HG03039 (cell line): ENCODE measurements around the gene KIF11.

Experiments used
- ATAC-seq: cut with Tn5 transposase; IDR thresholded peaks from one replicate; pipeline ENCODE4 v1.9.1; 2021; ENCODE audit warnings: mild to moderate bottlenecking, moderate library complexity; ENCODE audit not compliant: unreplicated experiment

The KIF11 gene

GRCh38 chr10:92699518-92700381, 106.8 kb downstream of the KIF11 start:
- no peak for ATAC-seq

- no peak for ATAC-seq
These were observed 109.5 kb downstream of the KIF11 start for GRCh38 chr10:92702301-92702916.
